GM12875 (cell line): ENCODE data around the gene GALK1.

Experiments used
- H3K4me3 ChIP-seq: one replicate; pipeline ENCODE4 v1.5.1; 2011; ENCODE audit warnings: low read depth, low read length, control low read depth
- CTCF ChIP-seq: IDR thresholded peaks from 2 replicates; pipeline ENCODE4 v1.5.1; 2011; ENCODE audit warnings: low read depth, mild to moderate bottlenecking, control low read depth, inconsistent platforms, low read length, moderate library complexity, borderline replicate concordance; ENCODE audit not compliant: insufficient read depth

The GALK1 gene

GRCh38 chr17:75740215-75740614, 24.8 kb downstream of the GALK1 start:
- no peak for TF ChIP-seq CTCF
- no peak overlapping the region for H3K4me3 ChIP-seq

- TF ChIP-seq CTCF: no peak
- no peak overlapping the region for H3K4me3 ChIP-seq
Observed at GRCh38 chr17:75739801-75740200, 25.2 kb downstream of the GALK1 start.

- no peak for TF ChIP-seq CTCF
- no peak overlapping the region for H3K4me3 ChIP-seq
Observed at GRCh38 chr17:75739174-75739573, 25.8 kb downstream of the GALK1 start.

- no peak for TF ChIP-seq CTCF
- no peak overlapping the region for H3K4me3 ChIP-seq
Observed at GRCh38 chr17:75738218-75738802, 26.7 kb downstream of the GALK1 start.

GRCh38 chr17:75737133-75737962, 27.6 kb downstream of the GALK1 start:
- TF ChIP-seq CTCF: no peak
- H3K4me3 ChIP-seq: no peak overlapping the region

GRCh38 chr17:75736173-75736835, 28.7 kb downstream of the GALK1 start:
- no peak overlapping the region for H3K4me3 ChIP-seq

More at GRCh38 chr17:75736173-75736835, 28.7 kb downstream of the GALK1 start:
- no peak for TF ChIP-seq CTCF
